Stimulated activated CD4-positive, alpha-beta T cell treated with anti-CD3 and anti-CD28 coated beads, Interleukin-4, amount 100 ng/mL, for 48 hours (primary cell): ENCODE measurements around the gene OR2C1.
A peak's percentile ranks its signal among the peaks of the same experiment; 100 is the strongest.

ENCODE experiments used
- DNase-seq, 2 donors: peaks; one replicate each; pipeline ENCODE4 v3.0.0-alpha.2; 2020; ENCODE audit warnings: low read depth in 2 of 2

Gene OR2C1

GRCh38 chr16:3355589-3355988 is at the start of gene OR2C1:
TSS of gene OR2C1 (plus strand) at chr16:3355889. CDS start at chr16:3355941, 52 bp downstream.
- no peak for DNase-seq

GRCh38 chr16:3306078-3306477 is 49.6 kb upstream of the OR2C1 start:
- DNase-seq: no peak

- no peak for DNase-seq
Observed at GRCh38 chr16:3311496-3311895, 44.2 kb upstream of the OR2C1 start.

- no peak for DNase-seq
Observed at GRCh38 chr16:3317315-3317999, 38.2 kb upstream of the OR2C1 start.

GRCh38 chr16:3321816-3322215 is 33.9 kb upstream of the OR2C1 start:
- no peak for DNase-seq

DNA sequence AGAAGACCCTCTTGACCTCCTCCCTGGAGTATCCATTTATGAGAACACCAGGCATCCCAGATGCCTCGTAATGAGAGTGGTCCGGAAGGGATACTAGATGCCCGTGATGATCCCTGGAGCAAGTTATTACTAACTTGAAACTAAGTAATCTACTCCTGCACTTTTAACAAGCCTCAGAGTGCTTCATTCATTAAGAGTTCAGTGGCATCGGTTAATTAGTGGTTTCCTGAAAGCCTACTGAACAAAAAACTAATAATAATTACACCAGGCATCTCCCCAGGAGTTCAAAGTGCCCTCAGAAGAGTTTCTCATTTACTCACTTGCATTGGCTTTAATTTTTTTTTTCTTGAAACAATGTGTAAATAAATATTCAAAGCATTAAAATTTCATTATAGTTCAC is 28.2 kb upstream of the OR2C1 start:
- DNase-seq: no peak

GRCh38 chr16:3328104-3328503 is 27.6 kb upstream of the OR2C1 start:
- no peak for DNase-seq

- DNase-seq: no peak
Observed at GRCh38 chr16:3328643-3329042, 27.0 kb upstream of the OR2C1 start.

DNA sequence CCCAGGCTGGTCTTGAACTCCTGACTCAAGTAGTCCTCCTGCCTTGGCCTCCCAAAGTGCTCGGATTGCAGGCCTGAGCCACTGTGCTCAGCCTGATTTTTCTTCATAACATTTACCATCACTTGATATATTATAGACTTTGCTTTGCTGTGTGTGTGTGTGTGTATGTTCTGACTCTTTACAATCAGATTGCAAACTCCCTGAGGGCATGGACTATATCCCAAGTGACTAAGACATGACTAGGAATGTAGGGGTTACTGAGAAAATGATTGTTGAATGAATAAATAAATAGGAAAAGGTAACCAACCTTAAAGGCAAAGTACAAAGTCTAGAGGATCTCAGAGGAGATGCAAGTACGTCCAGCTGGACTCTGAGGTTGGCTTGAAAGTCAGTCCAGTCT is 9.6 kb upstream of the OR2C1 start:
- DNase-seq: no peak

DNA sequence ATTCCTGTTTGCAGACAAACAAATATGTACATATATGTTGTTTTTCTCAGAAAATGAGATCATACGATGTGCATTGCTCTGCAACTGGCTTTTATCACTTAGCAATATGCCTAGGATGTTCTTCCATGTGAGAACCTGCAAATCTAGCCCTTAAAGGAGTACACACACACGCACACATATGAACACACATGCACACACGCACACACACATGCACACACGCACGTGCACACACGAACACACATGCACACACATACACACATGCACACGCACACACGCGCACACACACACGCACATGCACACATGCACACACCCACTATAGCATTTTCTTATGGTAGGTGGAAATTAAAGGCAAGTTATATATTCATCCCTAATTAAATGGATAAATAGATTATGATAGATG is 8.1 kb upstream of the OR2C1 start:
- no peak for DNase-seq

DNA sequence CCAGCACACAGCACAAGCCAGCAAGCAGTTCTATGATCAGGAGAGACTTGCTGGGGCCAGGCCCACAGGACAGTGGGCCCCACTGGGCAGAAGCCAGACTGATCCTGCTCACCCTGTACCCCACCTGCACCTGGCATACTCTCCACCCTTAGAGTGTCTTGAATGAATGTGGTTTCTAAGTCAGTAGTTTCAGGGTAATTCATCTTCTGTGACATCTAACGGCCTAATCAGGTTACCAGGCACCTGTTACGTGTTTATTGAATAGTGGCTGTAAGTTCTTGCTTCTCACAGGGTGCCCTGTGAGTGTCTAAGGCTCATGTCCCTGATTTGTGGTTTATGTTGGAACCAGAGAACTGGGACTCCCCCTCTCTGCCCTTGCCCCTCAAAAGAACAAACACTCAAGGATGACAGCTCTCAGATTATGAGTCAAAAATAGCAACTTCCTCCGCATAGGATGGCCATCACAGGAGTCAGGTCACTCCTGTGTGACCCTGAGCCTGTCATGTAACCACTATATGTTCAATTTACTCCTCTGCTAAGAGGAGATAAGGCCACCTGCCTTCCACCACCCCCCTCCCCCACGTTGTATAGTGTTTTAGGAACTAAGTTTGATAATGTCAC is 7.0 kb upstream of the OR2C1 start:
- DNase-seq: no peak

- DNase-seq: no peak
Observed at GRCh38 chr16:3349175-3349574, 6.5 kb upstream of the OR2C1 start.

GRCh38 chr16:3356118-3356517 is 429 bp downstream of the OR2C1 start:
- DNase-seq: no peak

- no peak for DNase-seq
Observed at GRCh38 chr16:3358871-3359270, 3.2 kb downstream of the OR2C1 start.

- no peak for DNase-seq
Observed at GRCh38 chr16:3362931-3363330, 7.2 kb downstream of the OR2C1 start.

GRCh38 chr16:3363793-3364192 is 8.1 kb downstream of the OR2C1 start:
- DNase-seq: no peak

- DNase-seq: peak; percentile 76 to 85
Observed at GRCh38 chr16:3364774-3365427, 9.2 kb downstream of the OR2C1 start.

GRCh38 chr16:3369073-3369472 is 13.4 kb downstream of the OR2C1 start:
- DNase-seq: no peak

DNA sequence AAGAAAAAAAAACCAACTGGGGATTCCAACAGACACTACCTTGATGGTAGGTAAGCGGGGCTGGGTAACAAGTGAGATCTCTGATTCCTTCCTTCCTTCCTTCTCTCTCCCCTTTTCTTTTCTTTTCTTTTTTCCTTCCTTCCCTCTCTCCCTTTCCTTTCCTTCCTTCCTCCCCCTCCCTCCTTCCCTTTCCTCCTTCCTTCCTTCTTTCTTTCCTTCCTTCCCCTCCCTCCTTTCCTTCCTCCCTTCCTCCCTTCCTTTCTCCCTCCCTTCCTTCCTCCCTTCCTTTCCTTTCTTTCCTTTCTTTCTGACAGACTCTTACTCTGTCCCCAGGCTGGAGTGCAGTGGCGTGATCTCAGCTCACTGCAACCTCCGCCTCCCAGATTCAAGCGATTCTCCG is 20.0 kb downstream of the OR2C1 start:
- DNase-seq: no peak

DNA sequence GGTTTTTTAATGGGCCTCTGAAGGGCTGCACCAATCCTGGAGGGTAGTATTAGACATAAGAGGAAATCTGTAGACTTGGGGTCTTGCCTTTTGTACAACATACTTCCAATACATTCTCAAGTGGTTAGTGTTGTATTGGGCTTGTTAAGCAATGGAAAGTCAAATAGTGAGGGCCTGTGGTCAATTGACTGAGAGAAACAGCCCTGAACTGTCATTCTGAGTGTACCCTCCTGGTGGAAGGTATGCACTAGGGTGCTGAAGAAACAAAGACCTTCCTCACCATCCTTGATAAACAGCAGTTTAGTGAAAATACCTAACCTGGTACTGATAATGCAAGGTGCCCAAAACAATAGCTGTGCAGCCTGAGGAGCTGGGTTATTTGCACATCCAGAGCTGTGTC is 22.2 kb downstream of the OR2C1 start:
- DNase-seq: no peak

DNA sequence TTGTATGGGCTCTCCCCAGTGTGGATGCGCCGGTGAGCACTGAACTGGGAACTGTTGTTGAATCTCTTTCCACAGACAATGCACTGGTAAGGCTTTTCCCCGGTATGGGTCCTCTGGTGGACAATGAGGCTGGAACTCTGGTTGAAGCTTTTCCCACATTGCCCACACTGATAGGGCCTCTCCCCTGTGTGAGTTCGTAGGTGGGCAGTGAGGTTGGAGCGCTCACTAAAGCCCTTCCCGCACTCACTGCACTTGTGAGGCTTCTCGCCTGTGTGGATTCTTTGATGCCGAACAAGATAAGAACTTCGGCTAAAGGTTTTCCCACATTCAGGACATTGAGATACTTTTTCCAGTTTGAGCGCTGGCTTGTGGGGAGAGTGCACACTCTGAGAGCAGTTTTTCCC is 27.4 kb downstream of the OR2C1 start:
- DNase-seq: no peak

DNA sequence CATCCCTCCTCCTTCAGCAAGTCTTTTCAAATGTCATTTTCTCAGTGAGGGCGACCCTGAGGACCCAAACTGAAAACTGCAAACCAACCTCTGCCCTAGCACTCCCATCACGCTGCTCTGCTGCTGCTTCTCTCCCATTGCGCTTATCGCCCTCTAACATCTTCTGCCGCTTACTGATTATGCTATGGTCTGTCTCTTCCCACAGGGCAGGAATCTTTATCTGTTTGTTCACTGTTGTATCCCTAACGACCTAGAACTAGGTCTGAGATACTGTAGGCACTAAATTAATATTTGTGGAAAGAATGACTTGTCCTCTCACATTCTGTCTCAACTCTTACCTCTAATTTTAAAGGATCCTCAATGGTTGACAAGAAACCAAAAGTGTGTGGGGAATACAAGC is 32.6 kb downstream of the OR2C1 start:
- no peak for DNase-seq

DNA sequence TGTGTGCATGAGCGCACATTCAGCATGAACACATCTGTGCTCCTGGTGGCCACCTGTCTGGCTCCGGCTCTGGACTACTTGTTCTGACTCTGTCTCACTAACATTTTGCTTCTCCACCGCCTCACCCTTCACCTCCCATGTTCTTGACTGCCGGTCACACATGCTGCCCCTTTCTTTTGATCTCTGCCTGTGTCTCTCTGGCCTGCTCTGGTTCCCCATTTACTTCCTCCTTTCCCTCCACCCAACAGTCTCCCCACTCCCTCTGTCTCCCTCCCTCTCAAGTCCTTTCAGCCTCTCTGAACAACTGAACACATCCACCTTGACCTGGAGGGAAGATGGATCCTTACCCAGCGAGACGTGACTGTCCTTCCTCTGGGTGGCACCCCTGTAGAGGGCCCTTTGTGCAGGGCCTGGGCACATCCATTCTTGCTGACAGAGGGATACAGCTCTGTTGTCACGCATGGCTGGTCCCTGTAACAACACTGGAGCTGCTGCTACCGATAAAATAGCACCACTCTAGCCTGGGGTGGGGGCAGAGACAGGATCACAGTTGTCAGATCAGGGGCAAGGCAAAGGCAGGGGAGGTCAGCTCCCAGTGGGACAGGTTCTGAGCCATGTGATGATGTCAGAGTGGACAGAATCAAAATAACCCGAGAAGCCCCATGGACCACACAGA is 34.1 kb downstream of the OR2C1 start:
- DNase-seq: no peak
